Aorta (tissue), 5 donors: ENCODE data around the gene FLNB. TPM values are rescaled to one million over a fixed set of nuclear protein-coding genes. Genes with fewer than 3 reads are reported as not detected.

Experiments
- ATAC-seq: fragments of 200-7000 bp; cut with Tn5 transposase; one replicate; pipeline ENCODE4 v1.9.1; 2022; ENCODE audit warnings: moderate library complexity; ENCODE audit not compliant: low FRiP score
- DNase-seq, 2 donors: peaks; one replicate each; pipeline ENCODE4 v3.0.0-alpha.2; 2020
- H3K27ac ChIP-seq, 2 donors: one replicate each; pipeline ENCODE4 v1.5.1; 2013; ENCODE audit warnings: low read length in 2 of 2, mild to moderate bottlenecking in 2 of 2, moderate library complexity in 2 of 2, control low read depth in 1 of 2, inconsistent platforms in 1 of 2, low read depth in 1 of 2
- H3K27me3 ChIP-seq, 2 donors: one replicate each; pipeline ENCODE4 v1.6.1; 2013; ENCODE audit warnings: control low read depth in 1 of 2, low read length in 1 of 2, mild to moderate bottlenecking in 1 of 2, moderate library complexity in 1 of 2; ENCODE audit not compliant: insufficient read depth in 2 of 2, control insufficient read depth in 1 of 2
- H3K36me3 ChIP-seq, 2 donors: one replicate each; pipeline ENCODE4 v1.6.1; 2013; ENCODE audit warnings: control low read depth in 1 of 2, low read length in 1 of 2, mild to moderate bottlenecking in 1 of 2; ENCODE audit not compliant: insufficient read depth in 2 of 2, control insufficient read depth in 1 of 2
- H3K4me1 ChIP-seq, 2 donors: one replicate each; pipeline ENCODE4 v1.6.1; 2013; ENCODE audit warnings: low read length in 2 of 2, control low read depth in 1 of 2, mild to moderate bottlenecking in 1 of 2, moderate library complexity in 1 of 2; ENCODE audit not compliant: insufficient read depth in 2 of 2, control insufficient read depth in 1 of 2
- H3K4me3 ChIP-seq, 2 donors: one replicate each; pipeline ENCODE4 v1.5.1; 2013; ENCODE audit warnings: low read length in 2 of 2, control low read depth in 1 of 2, mild to moderate bottlenecking in 1 of 2
- H3K9me3 ChIP-seq: one replicate; pipeline ENCODE4 v1.6.1; 2013; ENCODE audit warnings: mild to moderate bottlenecking, low read length; ENCODE audit not compliant: control insufficient read depth
- WGBS, 2 donors: extraction: QIAGEN DNeasy Blood & Tissue Kit; methylation state at CpG; one replicate each; pipeline ENCODE4 v1.1.7; 2013; 5-methylcytosine and 5-hydroxymethylcytosine counted together
- intact Hi-C, 2 donors: fragments of 100-400 bp; cut with DNase I; formaldehyde crosslinking; loops; one replicate each; pipeline versions ENCODE4 v1.14.2 to v1.15.0; 2022
- polyA plus RNA-seq, 2 donors: library from polyadenylated mRNA; stranded (reverse); fragments of 200-250 nt; gene quantifications; one replicate each; pipeline ENCODE4 v1.2.3, GENCODE V29; 2013
- total RNA-seq, 2 donors: library from RNA; stranded (reverse); fragmentation: NEBNext Ultra II Directional; extraction: Animal tissue kit (Norgen Biotek cat#: 25700); gene quantifications; one replicate each; pipeline ENCODE4 v1.2.1, GENCODE V29; 2021
- donor health status: healthy with polysubstance abuse.
- donor health status: Bipolar disorder and iron deficiency.
- donor health status: DM: no; HTN: no; CAD: no.
- donor health status: DM: no; HTN: no; CAD: no.
- donor health status: DM: yes; HTN: yes; CAD: no.

FLNB gene
- total and polyA plus RNA-seq, 4 donors: 33.3 to 254 (median 125) TPM

GRCh38 chr3:58001979-58002378 lies 6.2 kb upstream of the FLNB start:
- intact Hi-C loops: loop anchor here in 1 of 2 donors (10.0 kb wide), 1 partner anchor 107 kb away; no protein-coding TSS in a partner anchor
- H3K27me3 ChIP-seq: no peaks in the 10 kb centered on the region

GRCh38 chr3:58003093-58003492 lies 5.1 kb upstream of the FLNB start:
- DNase-seq (no peak), ATAC-seq (no peak)
- no peaks in the 10 kb centered on the region for H3K27me3 ChIP-seq
- no peaks in the 10 kb centered on the region for H3K36me3 ChIP-seq
- no peaks in the 10 kb centered on the region for H3K9me3 ChIP-seq
- no peak overlapping the region for H3K27ac ChIP-seq
- 92 to 94% methylated on average over 5 of the region's 5 CpGs for WGBS, 2 donors
- intact Hi-C loops: loop anchor here in 1 of 2 donors (10.0 kb wide), 1 partner anchor 108 kb away; no protein-coding TSS in a partner anchor
- no peaks in the 10 kb centered on the region for H3K4me1 ChIP-seq
- H3K4me3 ChIP-seq: no peak overlapping the region

More at GRCh38 chr3:58001979-58002378, 6.2 kb upstream of the FLNB start:
- no peak for DNase-seq
- no peaks in the 10 kb centered on the region for H3K9me3 ChIP-seq
- no peaks in the 10 kb centered on the region for H3K4me1 ChIP-seq
- no peak overlapping the region for H3K27ac ChIP-seq
- WGBS, 2 donors: 93 to 94% methylated on average over 7 of the region's 7 CpGs
- no peak overlapping the region for H3K4me3 ChIP-seq
- ATAC-seq: no peak
- H3K36me3 ChIP-seq: no peaks in the 10 kb centered on the region

GRCh38 chr3:58004973-58005372 lies 3.2 kb upstream of the FLNB start:
- no peak overlapping the region for H3K4me3 ChIP-seq
- no peaks in the 10 kb centered on the region for H3K27me3 ChIP-seq
- intact Hi-C loops: loop anchor here (5.0 to 10.0 kb wide), 5 partner anchors 97 to 128 kb away; no protein-coding TSS in a partner anchor
- H3K27ac ChIP-seq: no peak overlapping the region
- no peaks in the 10 kb centered on the region for H3K4me1 ChIP-seq
- H3K9me3 ChIP-seq: no peaks in the 10 kb centered on the region
- no peak for ATAC-seq
- 84% methylated on average over 6 of the region's 6 CpGs for WGBS, 2 donors
- H3K36me3 ChIP-seq: no peaks in the 10 kb centered on the region
- no peak for DNase-seq

- ATAC-seq (no peak), DNase-seq (no peak)
- intact Hi-C loops: loop anchor here (5.0 to 10.0 kb wide), 5 partner anchors 97 to 128 kb away; no protein-coding TSS in a partner anchor
- WGBS, 2 donors: 76 to 83% methylated on average over 2 of the region's 2 CpGs
- H3K27me3 ChIP-seq: no peaks in the 10 kb centered on the region
- H3K36me3 ChIP-seq: no peaks in the 10 kb centered on the region
- no peak overlapping the region for H3K27ac ChIP-seq
- no peak overlapping the region for H3K4me3 ChIP-seq
- no peaks in the 10 kb centered on the region for H3K4me1 ChIP-seq
- H3K9me3 ChIP-seq: no peaks in the 10 kb centered on the region
Measured at GRCh38 chr3:58005669-58006068, 2.6 kb upstream of the FLNB start.

- no peak for ATAC-seq
- DNase-seq: no peak
- Histone ChIP-seq H3K27me3 (no peaks in the 10 kb centered on the region), H3K4me3 (no peak overlapping the region), H3K4me1 (no peaks in the 10 kb centered on the region), H3K27ac (no peak overlapping the region), H3K36me3 (no peaks in the 10 kb centered on the region), H3K9me3 (no peaks in the 10 kb centered on the region)
- WGBS, 2 donors: 76 to 78% methylated on average over 6 of the region's 6 CpGs
- intact Hi-C loops: loop anchor here (5.0 to 10.0 kb wide), 5 partner anchors 96 to 129 kb away; no protein-coding TSS in a partner anchor
Measured at GRCh38 chr3:58006661-58007060, 1.6 kb upstream of the FLNB start.

GRCh38 chr3:58009026-58009748 lies 965 bp downstream of the FLNB start:
- intact Hi-C loops: loop anchor here (2.0 to 10.0 kb wide), 7 partner anchors 93 to 208 kb away; no protein-coding TSS in a partner anchor
- Histone ChIP-seq H3K27me3 (no peaks in the 10 kb centered on the region), H3K4me3 (peak overlapping the region; percentile 54 to 79), H3K36me3 (no peaks in the 10 kb centered on the region), H3K4me1 (peaks cover 0 to 1% of the 10 kb centered on the region in 2 donors), H3K27ac (peak overlapping the region; percentile 37 to 46), H3K9me3 (no peaks in the 10 kb centered on the region)
- 2% methylated on average over 31 to 33 of the region's 33 CpGs for WGBS, 2 donors
- DNase-seq (peak; percentile 61 to 82), ATAC-seq (peak; percentile 42)

- no peaks in the 10 kb centered on the region for H3K36me3 ChIP-seq
- 27 to 34% methylated on average over 6 of the region's 6 CpGs for WGBS, 2 donors
- no peak for ATAC-seq
- peak overlapping the region; percentile 37 to 46 for H3K27ac ChIP-seq
- no peaks in the 10 kb centered on the region for H3K9me3 ChIP-seq
- no peak for DNase-seq
- peak overlapping the region; percentile 54 to 79 for H3K4me3 ChIP-seq
- no peaks in the 10 kb centered on the region for H3K27me3 ChIP-seq
- H3K4me1 ChIP-seq: peaks cover 0 to 1% of the 10 kb centered on the region in 2 donors
- intact Hi-C loops: loop anchor here (2.0 to 10.0 kb wide), 11 partner anchors 37 to 207 kb away; no protein-coding TSS in a partner anchor
Measured at GRCh38 chr3:58009749-58010535, 1.7 kb downstream of the FLNB start.

- 40 to 44% methylated on average over 5 of the region's 5 CpGs for WGBS, 2 donors
Measured at GRCh38 chr3:58010562-58010961, 2.3 kb downstream of the FLNB start.

More at GRCh38 chr3:58010562-58010961, 2.3 kb downstream of the FLNB start:
- Histone ChIP-seq H3K9me3 (no peaks in the 10 kb centered on the region), H3K4me1 (peaks cover 0 to 1% of the 10 kb centered on the region in 2 donors), H3K27ac (peak overlapping the region; percentile 14 to 52), H3K36me3 (no peaks in the 10 kb centered on the region), H3K4me3 (peak overlapping the region in 1 of 2 donors; percentile 79), H3K27me3 (no peaks in the 10 kb centered on the region)
- no peak for ATAC-seq
- intact Hi-C loops: loop anchor here (5.0 to 10.0 kb wide), 4 partner anchors 37 to 127 kb away; no protein-coding TSS in a partner anchor
- no peak for DNase-seq
